BE2C (cell line): Measurements from ENCODE around the gene STING1.

Experiments
- DNase-seq: peaks from one replicate; pipeline ENCODE4 v3.0.0-alpha.2; 2020
- H3K27me3 ChIP-seq: fragments of 250-450 bp; sonication (Bioruptor Pico); 2 replicates; pipeline ENCODE4 v1.5.1; 2020; ENCODE audit warnings: mild to moderate bottlenecking
- H3K36me3 ChIP-seq: fragments of 250-450 bp; sonication (Bioruptor Pico); 2 replicates; pipeline ENCODE4 v1.5.1; 2020; ENCODE audit warnings: mild to moderate bottlenecking
- H3K4me1 ChIP-seq: fragments of 250-450 bp; sonication (Bioruptor Pico); 2 replicates; pipeline ENCODE4 v1.5.1; 2020
- H3K4me3 ChIP-seq: 2 replicates; pipeline ENCODE4 v1.5.1; 2011; ENCODE audit warnings: low read depth, low read length
- H3K9me3 ChIP-seq: fragments of 250-450 bp; sonication (Bioruptor Pico); 2 replicates; pipeline ENCODE4 v1.5.1; 2020
- CTCF ChIP-seq: IDR thresholded peaks from 2 replicates; pipeline ENCODE4 v1.5.1; 2012; ENCODE audit warnings: mild to moderate bottlenecking, low read depth, low read length

STING1 gene

GRCh38 chr5:139438707-139439012 lies 43.9 kb downstream of the STING1 start:
- DNase-seq = no peak
- H3K4me1 ChIP-seq = peaks cover 3% of the 10 kb centered on the region; the same call in 1 of the 2 replicates
- no peaks in the 10 kb centered on the region for H3K9me3 ChIP-seq
- peak overlapping the region; percentile 88 for H3K4me3 ChIP-seq
- no peaks in the 10 kb centered on the region for H3K27me3 ChIP-seq
- no peak for TF ChIP-seq CTCF
- peaks cover 2% of the 10 kb centered on the region; the same call in 1 of the 2 replicates for H3K36me3 ChIP-seq

GRCh38 chr5:139435676-139436075 lies 46.9 kb downstream of the STING1 start:
- no peak for TF ChIP-seq CTCF
- Histone ChIP-seq H3K9me3 (no peaks in the 10 kb centered on the region), H3K36me3 (peaks cover 2% of the 10 kb centered on the region; the same call in 1 of the 2 replicates), H3K4me3 (no peak overlapping the region), H3K27me3 (no peaks in the 10 kb centered on the region), H3K4me1 (peaks cover 3% of the 10 kb centered on the region; the same call in 1 of the 2 replicates)
- no peak for DNase-seq

GRCh38 chr5:139431706-139432105 lies 50.9 kb downstream of the STING1 start:
- no peak for DNase-seq
- Histone ChIP-seq H3K9me3 (no peaks in the 10 kb centered on the region), H3K36me3 (peaks cover 6% of the 10 kb centered on the region; the same call in 1 of the 2 replicates), H3K27me3 (no peaks in the 10 kb centered on the region), H3K4me3 (no peak overlapping the region), H3K4me1 (no peaks in the 10 kb centered on the region)
- TF ChIP-seq CTCF = no peak

GRCh38 chr5:139430015-139430414 lies 52.5 kb downstream of the STING1 start:
- peaks cover 6% of the 10 kb centered on the region; the same call in 1 of the 2 replicates for H3K36me3 ChIP-seq
- H3K4me3 ChIP-seq = no peak overlapping the region
- no peak for TF ChIP-seq CTCF
- H3K27me3 ChIP-seq = no peaks in the 10 kb centered on the region
- no peaks in the 10 kb centered on the region for H3K9me3 ChIP-seq
- no peak for DNase-seq
- no peaks in the 10 kb centered on the region for H3K4me1 ChIP-seq

GRCh38 chr5:139426203-139426885 lies 56.2 kb downstream of the STING1 start:
- TF ChIP-seq CTCF = no peak
- Histone ChIP-seq H3K36me3 (peaks cover 10% of the 10 kb centered on the region), H3K27me3 (no peaks in the 10 kb centered on the region), H3K4me1 (no peaks in the 10 kb centered on the region), H3K4me3 (no peak overlapping the region), H3K9me3 (no peaks in the 10 kb centered on the region)
- no peak for DNase-seq
